Measurements from ENCODE around the gene TBC1D14. TPM values are rescaled to one million over a fixed set of nuclear protein-coding genes. Genes with fewer than 3 reads are reported as not detected.
A peak's percentile ranks its signal among the peaks of the same experiment; 100 is the strongest.
"Not testable (repeated sequence)": the region's sequence is repeated elsewhere in the genome, so short reads cannot be mapped to it uniquely, and the experiment has no call there.

Gene TBC1D14
- total RNA-seq, 2 donors from 2014 or later = 21.3 to 38.2 TPM

GRCh38 chr4:6900181-6900812, 9.3 kb upstream of the TBC1D14 start:
- DNase-seq (ENCODE audit: low spot score in 2 of 2) (no peak), ATAC-seq (no peak)
- peak overlapping the region; percentile 77 to 91 for H3K27ac Mint-ChIP-seq
- no peaks in the 10 kb centered on the region for H3K9me3 Mint-ChIP-seq
- H3K36me3 Mint-ChIP-seq = no peaks in the 10 kb centered on the region

- no peak for DNase-seq (ENCODE audit: low spot score in 2 of 2)
- no peak for ATAC-seq
- H3K36me3 Mint-ChIP-seq = no peaks in the 10 kb centered on the region
- peak overlapping the region in 1 of 2 donors; percentile 77 for H3K27ac Mint-ChIP-seq
- no peaks in the 10 kb centered on the region for H3K9me3 Mint-ChIP-seq
Measured at GRCh38 chr4:6900956-6901355, 8.7 kb upstream of the TBC1D14 start.

GRCh38 chr4:6901669-6902317, 7.8 kb upstream of the TBC1D14 start:
- Mint-ChIP-seq H3K36me3 (no peaks in the 10 kb centered on the region), H3K27ac (peak overlapping the region in 1 of 2 donors; percentile 64), H3K9me3 (no peaks in the 10 kb centered on the region)
- ATAC-seq (no peak), DNase-seq (ENCODE audit: low spot score in 2 of 2) (no peak)

- DNase-seq (ENCODE audit: low spot score in 2 of 2) (no peak), ATAC-seq (no peak)
- Mint-ChIP-seq H3K36me3 (no peaks in the 10 kb centered on the region), H3K27ac (no peak overlapping the region), H3K9me3 (no peaks in the 10 kb centered on the region)
Measured at GRCh38 chr4:6902318-6903042, 7.1 kb upstream of the TBC1D14 start.

- DNase-seq (ENCODE audit: low spot score in 2 of 2) (no peak), ATAC-seq (no peak)
- peaks cover 0 to 5% of the 10 kb centered on the region in 2 donors for H3K36me3 Mint-ChIP-seq
- H3K9me3 Mint-ChIP-seq = no peaks in the 10 kb centered on the region
- no peak overlapping the region for H3K27ac Mint-ChIP-seq
Measured at GRCh38 chr4:6905516-6906445, 3.8 kb upstream of the TBC1D14 start.

- H3K27ac Mint-ChIP-seq; H3K9me3 Mint-ChIP-seq; ATAC-seq; DNase-seq (ENCODE audit: low spot score in 2 of 2); H3K36me3 Mint-ChIP-seq: not testable (repeated sequence)
Measured at GRCh38 chr4:6906486-6906885, 3.1 kb upstream of the TBC1D14 start.

- no peak for ATAC-seq
- Mint-ChIP-seq H3K27ac (no peak overlapping the region), H3K36me3 (peaks cover 0 to 5% of the 10 kb centered on the region in 2 donors), H3K9me3 (no peaks in the 10 kb centered on the region)
- no peak for DNase-seq (ENCODE audit: low spot score in 2 of 2)
Measured at GRCh38 chr4:6907658-6908191, 1.9 kb upstream of the TBC1D14 start.

- H3K36me3 Mint-ChIP-seq = peaks cover 0 to 5% of the 10 kb centered on the region in 2 donors
- ATAC-seq (no peak), DNase-seq (ENCODE audit: low spot score in 2 of 2) (no peak)
- H3K27ac Mint-ChIP-seq = peak overlapping the region; percentile 73 to 95
- no peaks in the 10 kb centered on the region for H3K9me3 Mint-ChIP-seq
Measured at GRCh38 chr4:6908432-6909112, 1.1 kb upstream of the TBC1D14 start.

GRCh38 chr4:6909970-6910339, 329 bp downstream of the TBC1D14 start:
- Mint-ChIP-seq H3K27ac (peak overlapping the region in 1 of 2 donors; percentile 94), H3K36me3 (peaks cover 0 to 5% of the 10 kb centered on the region in 2 donors), H3K9me3 (no peaks in the 10 kb centered on the region)
- ATAC-seq (peak; percentile 47 to 50), DNase-seq (ENCODE audit: low spot score in 2 of 2) (no peak)

- DNase-seq (ENCODE audit: low spot score in 2 of 2) (no peak), ATAC-seq (no peak)
- Mint-ChIP-seq H3K9me3 (no peaks in the 10 kb centered on the region), H3K36me3 (peaks cover 0 to 5% of the 10 kb centered on the region in 2 donors), H3K27ac (peak overlapping the region; percentile 84 to 94)
Measured at GRCh38 chr4:6910340-6910959, 824 bp downstream of the TBC1D14 start.

- DNase-seq (ENCODE audit: low spot score in 2 of 2) (no peak), ATAC-seq (no peak)
- no peaks in the 10 kb centered on the region for H3K9me3 Mint-ChIP-seq
- peaks cover 0 to 5% of the 10 kb centered on the region in 2 donors for H3K36me3 Mint-ChIP-seq
- H3K27ac Mint-ChIP-seq = no peak overlapping the region
Measured at GRCh38 chr4:6910960-6911874, 1.6 kb downstream of the TBC1D14 start.

- ATAC-seq; DNase-seq (ENCODE audit: low spot score in 2 of 2); H3K27ac Mint-ChIP-seq; H3K36me3 Mint-ChIP-seq; H3K9me3 Mint-ChIP-seq: not testable (repeated sequence)
Measured at GRCh38 chr4:6911917-6912316, 2.3 kb downstream of the TBC1D14 start.

GRCh38 chr4:6912441-6912840, 2.8 kb downstream of the TBC1D14 start:
- Mint-ChIP-seq H3K36me3 (peaks cover 0 to 5% of the 10 kb centered on the region in 2 donors), H3K9me3 (no peaks in the 10 kb centered on the region), H3K27ac (no peak overlapping the region)
- DNase-seq (ENCODE audit: low spot score in 2 of 2) (no peak), ATAC-seq (no peak)

GRCh38 chr4:6913350-6913905, 3.8 kb downstream of the TBC1D14 start:
- Mint-ChIP-seq H3K9me3 (no peaks in the 10 kb centered on the region), H3K36me3 (peaks cover 0 to 5% of the 10 kb centered on the region in 2 donors), H3K27ac (peak overlapping the region in 1 of 2 donors; percentile 7)
- no peak for DNase-seq (ENCODE audit: low spot score in 2 of 2)
- no peak for ATAC-seq
